Left ventricle myocardium inferior (tissue), 1 donor: ENCODE results near the gene MRPS17. TPM values are rescaled to one million over a fixed set of nuclear protein-coding genes. Genes with fewer than 3 reads are reported as not detected.

Experiments used
- DNase-seq: peaks from one replicate; pipeline ENCODE4 v3.0.0-alpha.2; 2020
- H3K27ac ChIP-seq: fragments of 200-600 bp; replicated peaks from 2 replicates; pipeline ENCODE4 v1.8.0; 2021
- H3K27me3 ChIP-seq: fragments of 200-600 bp; 2 replicates; pipeline ENCODE4 v1.8.0; 2021; ENCODE audit warnings: low read depth
- H3K36me3 ChIP-seq: fragments of 200-600 bp; 2 replicates; pipeline ENCODE4 v1.8.0; 2021
- H3K4me1 ChIP-seq: fragments of 200-600 bp; 2 replicates; pipeline ENCODE4 v1.8.0; 2021
- H3K4me3 ChIP-seq: fragments of 200-600 bp; 2 replicates; pipeline ENCODE4 v1.8.0; 2021; ENCODE audit warnings: mild to moderate bottlenecking, moderate library complexity
- H3K9me3 ChIP-seq: fragments of 200-600 bp; replicated peaks from 2 replicates; pipeline ENCODE4 v1.8.0; 2021
- intact Hi-C: fragments of 100-400 bp; cut with micrococcal nuclease; formaldehyde crosslinking; loops from one replicate; pipeline ENCODE4 v1.11.0; 2022
- long read RNA-seq: library from polyadenylated mRNA; unstranded; transcript quantifications from one replicate; pipeline ENCODE4 v2.0.0, GENCODE V29; 2021
- total RNA-seq: library from RNA; stranded (reverse); fragmentation: NEBNext Ultra II Directional; extraction: Animal tissue kit (Norgen Biotek cat#: 25700); gene quantifications from one replicate; pipeline ENCODE4 v1.2.1, GENCODE V29; 2021
- TF ChIP-seq, protein P1 (sequence below): fragments of 200-600 bp; IDR thresholded peaks from 2 replicates; pipeline ENCODE4 v1.8.0; 2021; ENCODE audit warnings: antibody characterized with exemption, mild to moderate bottlenecking, borderline replicate concordance
- donor health status: DM: no; HTN: yes; CAD: no; lungs with severe emphysema.

MRPS17 gene
- total RNA-seq: 19.4 TPM
- long read RNA-seq, transcript MRPS17-201 (3 exons, 1,845 nt): major isoform, 13 of 15 reads
- long read RNA-seq, partial matches to known transcripts: 2 of 15 reads
- long read RNA-seq, other reads (novel, unspliced or antisense): 0 of 15 reads

DNA sequence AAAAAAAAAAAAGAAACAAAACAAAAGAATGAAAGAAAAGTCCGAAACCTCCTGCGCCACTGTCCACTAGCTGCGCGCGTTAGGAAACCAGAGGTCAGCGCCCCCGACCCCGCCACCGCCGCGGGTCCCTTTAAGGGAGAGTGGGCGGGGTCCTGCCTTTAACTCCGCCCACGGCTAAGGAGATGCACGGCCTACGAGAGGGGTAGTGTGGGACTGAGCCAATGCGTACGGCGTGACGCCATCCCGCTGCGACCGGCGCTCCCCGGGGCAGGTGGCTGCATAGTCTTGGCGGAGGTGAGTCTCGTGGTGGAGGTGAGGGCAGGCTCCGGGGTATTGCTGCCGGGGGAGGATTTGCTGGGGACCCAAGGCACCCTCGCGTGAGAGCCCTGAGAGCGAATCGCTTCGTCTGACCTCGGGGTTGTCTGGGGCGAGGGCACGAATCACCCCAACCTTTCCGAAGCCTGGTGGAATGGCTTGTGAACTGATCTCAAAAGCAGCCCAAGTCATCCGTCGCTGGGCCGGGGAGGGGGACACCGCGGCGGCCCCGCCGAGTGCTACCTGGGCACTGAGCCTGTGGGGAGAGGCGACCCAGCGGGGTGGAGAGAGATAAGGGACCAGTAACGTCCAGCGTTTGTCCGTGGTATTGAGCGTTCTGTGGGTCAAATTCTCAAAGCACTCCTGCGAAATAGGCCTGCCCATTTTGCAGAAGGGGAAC is at the start of gene MRPS17:
MRPS17 (plus strand) TSS at position 241 of the 715 bp plus-strand sequence. CDS start 1,319 bp downstream, outside the sequence.
- intact Hi-C loops: no loop called here

DNA sequence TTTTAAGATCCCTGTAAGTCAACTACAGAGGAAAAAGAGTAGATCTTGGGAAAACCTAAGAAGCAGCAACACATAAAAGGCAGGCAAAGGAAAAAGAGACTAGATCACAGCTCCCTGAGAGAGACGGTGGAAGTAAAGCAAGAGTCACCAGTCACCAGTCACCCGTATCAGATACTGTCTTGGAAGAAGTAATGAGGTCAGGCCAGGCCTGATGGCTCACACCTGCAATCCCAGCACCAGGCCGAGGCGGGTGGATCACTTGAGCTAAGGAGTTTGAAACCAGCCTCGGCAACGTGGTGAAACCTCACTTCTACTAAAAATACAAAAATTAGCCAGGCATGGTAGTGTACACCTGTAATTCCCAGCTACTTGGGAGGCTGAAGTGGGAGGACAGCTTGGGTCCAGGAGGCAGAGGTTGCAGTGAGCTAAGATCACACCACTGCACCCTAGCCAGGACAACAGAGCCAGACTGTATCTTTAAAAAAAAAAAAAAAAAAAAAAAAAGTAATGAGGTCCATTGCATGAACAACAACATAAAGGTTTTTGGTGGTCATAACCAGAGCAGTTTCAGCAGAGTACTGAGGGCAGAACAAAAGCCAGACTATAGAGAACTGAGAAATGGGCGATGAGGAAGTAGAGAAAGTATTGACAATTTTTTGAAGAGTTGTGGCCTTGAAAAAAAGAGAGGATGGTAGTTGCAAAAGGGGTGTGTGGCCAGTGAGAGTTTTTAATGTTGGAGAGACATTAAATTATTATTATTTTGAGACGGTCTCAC is 47.5 kb upstream of the MRPS17 start:
- H3K4me1 ChIP-seq: no peaks in the 10 kb centered on the region
- no peak overlapping the region for H3K27ac ChIP-seq
- peaks cover 28% of the 10 kb centered on the region for H3K36me3 ChIP-seq
- H3K9me3 ChIP-seq: peaks cover 5% of the 10 kb centered on the region
- no peaks in the 10 kb centered on the region for H3K27me3 ChIP-seq
- TF ChIP-seq, protein P1, sequence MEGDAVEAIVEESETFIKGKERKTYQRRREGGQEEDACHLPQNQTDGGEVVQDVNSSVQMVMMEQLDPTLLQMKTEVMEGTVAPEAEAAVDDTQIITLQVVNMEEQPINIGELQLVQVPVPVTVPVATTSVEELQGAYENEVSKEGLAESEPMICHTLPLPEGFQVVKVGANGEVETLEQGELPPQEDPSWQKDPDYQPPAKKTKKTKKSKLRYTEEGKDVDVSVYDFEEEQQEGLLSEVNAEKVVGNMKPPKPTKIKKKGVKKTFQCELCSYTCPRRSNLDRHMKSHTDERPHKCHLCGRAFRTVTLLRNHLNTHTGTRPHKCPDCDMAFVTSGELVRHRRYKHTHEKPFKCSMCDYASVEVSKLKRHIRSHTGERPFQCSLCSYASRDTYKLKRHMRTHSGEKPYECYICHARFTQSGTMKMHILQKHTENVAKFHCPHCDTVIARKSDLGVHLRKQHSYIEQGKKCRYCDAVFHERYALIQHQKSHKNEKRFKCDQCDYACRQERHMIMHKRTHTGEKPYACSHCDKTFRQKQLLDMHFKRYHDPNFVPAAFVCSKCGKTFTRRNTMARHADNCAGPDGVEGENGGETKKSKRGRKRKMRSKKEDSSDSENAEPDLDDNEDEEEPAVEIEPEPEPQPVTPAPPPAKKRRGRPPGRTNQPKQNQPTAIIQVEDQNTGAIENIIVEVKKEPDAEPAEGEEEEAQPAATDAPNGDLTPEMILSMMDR: no peak
- H3K4me3 ChIP-seq: no peak overlapping the region
- intact Hi-C loops: no loop called here
- DNase-seq: no peak

More for the DNA sequence above, at the start of gene MRPS17:
- no peaks in the 10 kb centered on the region for H3K9me3 ChIP-seq
- H3K4me3 ChIP-seq: peak within 1 kb of the TSS; percentile 83
- TF ChIP-seq, protein P1: no peak
- peaks cover 24% of the 10 kb centered on the region for H3K4me1 ChIP-seq
- peak within 1 kb of the TSS; percentile 84 for H3K27ac ChIP-seq
- H3K27me3 ChIP-seq: no peaks in the 10 kb centered on the region
- peaks cover 30% of the 10 kb centered on the region for H3K36me3 ChIP-seq
- peak; percentile 91 for DNase-seq

DNA sequence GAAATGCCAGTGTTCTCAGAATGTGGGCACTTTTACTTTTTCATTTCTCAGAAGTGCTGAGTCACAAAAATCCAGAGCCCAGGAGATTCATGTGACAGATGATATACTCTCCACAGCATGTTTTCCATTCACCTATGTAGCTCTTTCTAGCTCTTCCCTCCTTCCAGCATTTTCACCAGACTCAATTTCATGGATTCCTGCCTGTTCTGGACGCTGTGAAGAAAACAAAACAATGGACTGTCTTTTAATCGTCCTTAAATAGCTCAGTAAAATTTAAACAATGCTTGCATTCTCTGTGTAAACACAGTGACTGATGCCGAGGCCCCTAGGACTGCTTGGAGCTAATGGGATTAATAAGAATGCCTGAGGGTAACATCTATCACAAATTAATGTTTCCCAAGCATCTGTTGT is 38.9 kb upstream of the MRPS17 start:
- Histone ChIP-seq H3K4me3 (no peak overlapping the region), H3K9me3 (no peaks in the 10 kb centered on the region), H3K4me1 (no peaks in the 10 kb centered on the region), H3K27ac (no peak overlapping the region), H3K36me3 (peaks cover 22% of the 10 kb centered on the region), H3K27me3 (no peaks in the 10 kb centered on the region)
- TF ChIP-seq, protein P1: no peak
- no peak for DNase-seq
- intact Hi-C loops: no loop called here

DNA sequence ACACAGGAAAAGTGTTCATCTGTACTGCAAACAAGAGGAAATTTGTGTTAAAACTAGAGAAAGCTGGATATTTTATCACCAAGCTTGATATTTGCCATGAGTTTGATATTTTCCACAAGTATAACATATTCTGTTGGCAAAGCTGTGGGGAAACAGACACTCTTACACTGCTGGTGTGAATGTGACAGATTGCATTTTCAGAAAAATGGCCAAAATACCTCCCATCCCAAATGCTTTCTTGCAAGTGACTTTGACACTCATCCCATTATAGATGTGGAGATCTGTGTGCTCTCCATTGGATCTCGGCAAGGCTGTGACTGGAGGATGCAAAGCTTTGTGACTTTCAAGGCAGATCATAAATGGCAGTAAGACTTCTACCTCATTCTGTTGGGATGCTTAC is 33.9 kb upstream of the MRPS17 start:
- Histone ChIP-seq H3K27me3 (no peaks in the 10 kb centered on the region), H3K36me3 (peaks cover 28% of the 10 kb centered on the region), H3K9me3 (no peaks in the 10 kb centered on the region), H3K27ac (no peak overlapping the region), H3K4me1 (no peaks in the 10 kb centered on the region), H3K4me3 (no peak overlapping the region)
- intact Hi-C loops: no loop called here
- TF ChIP-seq, protein P1: no peak
- DNase-seq: no peak

DNA sequence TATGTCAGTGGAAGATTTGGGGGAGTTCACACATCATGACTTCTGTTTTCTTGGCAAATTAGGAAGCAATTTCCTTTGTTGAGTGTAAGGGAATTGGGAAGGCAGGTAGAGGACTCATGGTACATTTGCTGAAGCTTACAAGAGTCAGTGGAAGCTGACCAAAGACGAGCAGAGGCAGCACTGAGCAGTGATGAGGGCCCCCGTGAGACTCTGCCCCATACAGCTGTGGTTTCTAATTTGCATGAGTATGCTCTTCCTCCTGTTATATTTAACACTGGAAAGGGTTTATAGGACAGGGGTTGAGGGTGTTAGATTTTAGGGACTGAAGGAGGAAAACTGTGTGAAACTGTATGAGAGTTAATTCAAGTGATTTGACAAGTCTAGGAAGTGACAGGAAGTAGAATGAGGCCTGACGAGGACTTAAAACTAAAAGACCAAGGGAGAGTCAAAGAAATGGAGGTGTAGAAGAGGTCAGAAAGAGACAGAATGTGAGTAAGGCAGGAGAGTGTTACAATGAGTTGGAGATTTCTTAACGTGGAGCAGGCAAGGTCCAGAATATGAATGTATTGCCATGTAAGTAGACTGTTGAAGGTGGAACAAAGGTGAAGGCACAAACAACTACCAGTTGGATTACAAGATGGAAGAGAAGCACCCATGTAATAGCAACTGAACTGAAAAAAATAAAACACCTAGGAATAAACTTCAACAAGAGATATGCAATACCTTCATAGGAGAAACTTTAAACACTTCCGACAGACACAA is 23.5 kb upstream of the MRPS17 start:
- TF ChIP-seq, protein P1: no peak
- intact Hi-C loops: no loop called here
- peaks cover 57% of the 10 kb centered on the region for H3K36me3 ChIP-seq

More for the DNA sequence above, 23.5 kb upstream of the MRPS17 start:
- DNase-seq: no peak
- Histone ChIP-seq H3K27me3 (no peaks in the 10 kb centered on the region), H3K4me1 (no peaks in the 10 kb centered on the region), H3K9me3 (peaks cover 28% of the 10 kb centered on the region), H3K4me3 (no peak overlapping the region), H3K27ac (no peak overlapping the region)
